Breast epithelium (tissue), 3 donors: ENCODE results near the gene TGOLN2.

ENCODE experiments used
- POLR2A ChIP-seq: fragments of 450-650 bp; IDR thresholded peaks from one replicate; pipeline ENCODE4 v1.6.1; 2016; ENCODE audit warnings: antibody characterized with exemption, mild to moderate bottlenecking, moderate library complexity
- POLR2AphosphoS5 ChIP-seq, 3 donors: sonication (generic); formaldehyde crosslinking; IDR thresholded peaks; one replicate each; pipeline ENCODE4 v1.6.1; 2017; ENCODE audit warnings: antibody characterized with exemption in 3 of 3
- TF ChIP-seq, protein P1 (sequence below), 3 donors: fragments of 450-650 bp; IDR thresholded peaks; one replicate each; pipeline ENCODE4 v1.5.1; 2016 to 2017; ENCODE audit warnings: antibody characterized with exemption in 3 of 3, mild to moderate bottlenecking in 3 of 3, moderate library complexity in 3 of 3

DNA sequence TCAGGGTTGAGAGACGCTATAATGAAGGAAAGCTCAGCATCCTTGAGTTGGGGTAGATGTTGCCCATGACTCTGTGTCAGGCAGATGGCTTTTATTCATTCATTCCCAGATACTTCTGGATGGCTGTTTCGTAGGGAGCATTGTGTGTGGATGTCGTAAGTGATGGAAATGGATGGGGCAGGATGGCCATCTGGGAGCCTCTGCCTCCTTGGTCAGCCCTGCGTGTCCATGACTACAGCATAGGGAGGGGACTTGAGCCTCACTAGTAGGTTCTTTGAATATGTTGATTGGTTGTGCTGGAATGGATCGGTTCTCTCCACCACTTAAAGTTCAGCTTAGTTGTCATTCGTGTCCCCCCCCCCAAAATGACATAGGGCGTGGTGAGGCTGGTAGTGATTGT, 44.9 kb downstream of the TGOLN2 start:
- TF ChIP-seq, protein P1, sequence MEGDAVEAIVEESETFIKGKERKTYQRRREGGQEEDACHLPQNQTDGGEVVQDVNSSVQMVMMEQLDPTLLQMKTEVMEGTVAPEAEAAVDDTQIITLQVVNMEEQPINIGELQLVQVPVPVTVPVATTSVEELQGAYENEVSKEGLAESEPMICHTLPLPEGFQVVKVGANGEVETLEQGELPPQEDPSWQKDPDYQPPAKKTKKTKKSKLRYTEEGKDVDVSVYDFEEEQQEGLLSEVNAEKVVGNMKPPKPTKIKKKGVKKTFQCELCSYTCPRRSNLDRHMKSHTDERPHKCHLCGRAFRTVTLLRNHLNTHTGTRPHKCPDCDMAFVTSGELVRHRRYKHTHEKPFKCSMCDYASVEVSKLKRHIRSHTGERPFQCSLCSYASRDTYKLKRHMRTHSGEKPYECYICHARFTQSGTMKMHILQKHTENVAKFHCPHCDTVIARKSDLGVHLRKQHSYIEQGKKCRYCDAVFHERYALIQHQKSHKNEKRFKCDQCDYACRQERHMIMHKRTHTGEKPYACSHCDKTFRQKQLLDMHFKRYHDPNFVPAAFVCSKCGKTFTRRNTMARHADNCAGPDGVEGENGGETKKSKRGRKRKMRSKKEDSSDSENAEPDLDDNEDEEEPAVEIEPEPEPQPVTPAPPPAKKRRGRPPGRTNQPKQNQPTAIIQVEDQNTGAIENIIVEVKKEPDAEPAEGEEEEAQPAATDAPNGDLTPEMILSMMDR (IDR thresholded peaks at IDR 0.05): no peak
- TF ChIP-seq POLR2A: no peak
- TF ChIP-seq POLR2AphosphoS5 (IDR thresholded peaks at IDR 0.05): no peak
